C1 segment of cervical spinal cord (tissue), 14 donors: Measurements from ENCODE around the gene EIF4A3.

ENCODE experiments used
- DNase-seq, 14 donors: peaks; one replicate each; lab custom pipeline; 2025; lab: John Stamatoyannopoulos, UW

EIF4A3 gene

GRCh38 chr17:80113033-80113484, 33.9 kb downstream of the EIF4A3 start:
- no peak for DNase-seq

GRCh38 chr17:80112471-80113032, 34.4 kb downstream of the EIF4A3 start:
- DNase-seq = no peak

- DNase-seq = no peak
These were observed 35.0 kb downstream of the EIF4A3 start for GRCh38 chr17:80111702-80112470.

- no peak for DNase-seq
These were observed 35.8 kb downstream of the EIF4A3 start for GRCh38 chr17:80110927-80111701.

- no peak for DNase-seq
These were observed 36.5 kb downstream of the EIF4A3 start for GRCh38 chr17:80110447-80110812.

- no peak for DNase-seq
These were observed 37.0 kb downstream of the EIF4A3 start for GRCh38 chr17:80109713-80110446.

GRCh38 chr17:80109066-80109660, 37.8 kb downstream of the EIF4A3 start:
- DNase-seq = no peak

GRCh38 chr17:80108036-80108971, 38.6 kb downstream of the EIF4A3 start:
- no peak for DNase-seq

- no peak for DNase-seq
These were observed 39.5 kb downstream of the EIF4A3 start for GRCh38 chr17:80107231-80108021.

GRCh38 chr17:80106751-80107150, 40.2 kb downstream of the EIF4A3 start:
- no peak for DNase-seq

GRCh38 chr17:80106176-80106575, 40.8 kb downstream of the EIF4A3 start:
- DNase-seq = no peak

GRCh38 chr17:80105762-80106161, 41.2 kb downstream of the EIF4A3 start:
- DNase-seq = peak in 2 of 14 donors; percentile 20 to 34

GRCh38 chr17:80104956-80105375, 42.0 kb downstream of the EIF4A3 start:
- DNase-seq = no peak

GRCh38 chr17:80104321-80104955, 42.5 kb downstream of the EIF4A3 start:
- DNase-seq = no peak

- no peak for DNase-seq
These were observed 43.4 kb downstream of the EIF4A3 start for GRCh38 chr17:80103449-80104085.

GRCh38 chr17:80102664-80103448, 44.1 kb downstream of the EIF4A3 start:
- no peak for DNase-seq

- peak in 2 of 14 donors; percentile 44 to 57 for DNase-seq
These were observed 44.8 kb downstream of the EIF4A3 start for GRCh38 chr17:80101946-80102663.
